Measurements from ENCODE around the gene RPTN.
"Not testable (repeated sequence)": the region's sequence is repeated elsewhere in the genome, so short reads cannot be mapped to it uniquely, and the experiment has no call there.

The RPTN gene

DNA sequence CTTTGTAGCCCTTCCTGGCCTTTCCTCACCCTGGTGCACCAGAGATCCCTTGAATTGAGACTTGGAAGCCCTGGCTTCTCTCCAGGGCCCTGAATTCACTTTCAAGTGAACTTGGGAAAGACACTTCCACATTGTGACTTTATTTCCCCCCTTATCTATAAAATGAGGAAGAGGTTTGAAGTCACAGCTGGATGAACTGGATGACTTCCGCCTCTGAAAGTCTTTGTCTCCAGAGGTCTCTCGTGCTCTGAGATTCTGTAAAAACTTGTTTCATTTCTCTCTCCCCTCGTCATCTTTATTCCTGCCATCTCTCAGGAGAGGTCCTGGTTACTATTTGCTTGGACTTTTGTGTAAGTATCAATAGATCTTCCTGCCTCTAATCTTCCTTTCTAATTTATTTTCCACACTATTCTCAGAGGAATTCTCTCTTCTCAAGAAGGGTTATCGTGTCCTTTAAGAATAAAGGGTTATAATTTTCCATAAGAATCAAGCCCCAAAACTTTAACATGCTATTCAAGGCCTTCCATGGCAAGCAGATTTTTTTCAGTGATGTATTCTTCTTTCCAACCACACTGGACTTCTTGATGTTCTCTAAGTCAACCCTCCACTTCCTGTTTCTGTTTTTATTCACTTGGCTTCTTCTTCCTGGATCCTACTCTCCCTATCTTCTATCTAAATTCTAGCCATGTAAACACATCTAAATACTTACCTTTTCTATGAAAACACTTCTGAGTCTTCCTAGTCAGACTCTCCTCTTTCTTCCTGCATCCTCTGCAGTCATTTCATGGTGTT lies 6.5 kb upstream of the RPTN start:
- no peak for DNase-seq

DNA sequence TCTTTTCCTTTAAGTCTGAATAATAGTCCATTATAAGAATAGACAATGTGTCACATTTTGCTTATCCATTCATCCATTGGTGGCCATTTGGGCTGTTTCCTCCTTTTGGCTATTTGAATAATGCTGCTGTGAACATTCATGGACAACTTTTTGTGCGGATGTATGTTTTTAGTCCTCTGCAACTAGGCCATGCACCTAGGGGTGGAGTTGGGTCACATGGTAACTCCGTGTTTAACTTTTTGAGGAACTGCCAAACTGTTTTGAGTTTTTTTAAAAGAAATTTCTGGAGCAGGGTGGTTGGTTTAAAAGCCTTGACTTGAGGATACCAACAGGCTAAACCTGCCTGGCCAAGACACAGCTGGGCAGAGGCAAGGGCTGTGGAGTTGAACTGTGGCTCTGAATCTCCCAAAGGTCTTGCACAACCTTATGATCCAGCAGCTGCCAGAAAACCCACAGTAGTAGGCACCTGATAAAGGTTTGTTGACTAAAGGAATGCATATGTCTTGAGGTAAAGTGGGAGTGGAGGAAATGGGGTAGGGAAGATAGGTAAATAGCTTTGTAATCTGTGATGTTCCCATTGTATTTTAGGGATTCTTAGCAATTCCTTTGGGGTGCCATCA lies 5.6 kb upstream of the RPTN start:
- DNase-seq, result no peak

- peak; percentile 26 for DNase-seq
Measured at GRCh38 chr1:152162792-152163463, 3.9 kb upstream of the RPTN start.

GRCh38 chr1:152160576-152160975 lies 1.5 kb upstream of the RPTN start:
- no peak for DNase-seq

GRCh38 chr1:152153996-152154395 lies 5.0 kb downstream of the RPTN start:
- DNase-seq, result no peak

GRCh38 chr1:152151646-152152045 lies 7.4 kb downstream of the RPTN start:
- no peak for DNase-seq

GRCh38 chr1:152148981-152149380 lies 10.0 kb downstream of the RPTN start:
- no peak for DNase-seq

- DNase-seq, result peak; percentile 12
Measured at GRCh38 chr1:152148051-152148450, 11.0 kb downstream of the RPTN start.

- DNase-seq, result no peak
Measured at GRCh38 chr1:152145769-152146168, 13.3 kb downstream of the RPTN start.

- not testable (repeated sequence) for DNase-seq
Measured at GRCh38 chr1:152144674-152145183, 14.3 kb downstream of the RPTN start.

DNA sequence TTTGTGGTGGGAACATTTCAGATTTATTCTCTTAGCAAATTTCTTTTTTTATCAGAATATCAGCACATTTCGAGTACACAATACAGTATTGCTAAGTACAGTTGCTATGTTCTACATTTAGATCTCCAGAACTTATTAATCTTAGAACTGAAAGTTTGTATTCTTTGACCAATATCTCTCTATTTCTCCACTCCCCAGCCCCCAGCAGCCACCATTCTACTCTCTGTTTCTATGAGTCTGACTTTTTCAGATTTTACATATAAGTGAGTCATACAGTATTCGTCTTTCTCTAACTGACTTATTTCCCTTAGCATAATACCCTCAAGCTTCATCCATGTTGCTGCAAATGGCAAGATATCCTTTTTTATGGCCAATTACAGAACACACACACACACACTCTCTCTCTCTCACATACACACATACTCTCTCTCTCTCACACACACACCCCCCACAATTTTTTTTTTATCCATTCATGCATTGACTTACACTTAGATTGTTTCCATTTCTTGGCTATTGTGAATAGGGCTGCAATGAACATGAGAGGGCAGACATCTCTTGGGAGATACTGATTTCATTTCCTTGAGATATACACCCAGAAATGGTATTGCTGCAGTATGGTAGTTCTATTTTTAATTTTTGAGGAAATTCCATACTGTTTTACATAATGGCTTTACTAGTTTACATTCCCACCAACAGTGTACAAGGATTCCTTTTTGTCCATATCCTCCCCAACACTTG lies 15.7 kb downstream of the RPTN start:
- DNase-seq, result no peak

DNA sequence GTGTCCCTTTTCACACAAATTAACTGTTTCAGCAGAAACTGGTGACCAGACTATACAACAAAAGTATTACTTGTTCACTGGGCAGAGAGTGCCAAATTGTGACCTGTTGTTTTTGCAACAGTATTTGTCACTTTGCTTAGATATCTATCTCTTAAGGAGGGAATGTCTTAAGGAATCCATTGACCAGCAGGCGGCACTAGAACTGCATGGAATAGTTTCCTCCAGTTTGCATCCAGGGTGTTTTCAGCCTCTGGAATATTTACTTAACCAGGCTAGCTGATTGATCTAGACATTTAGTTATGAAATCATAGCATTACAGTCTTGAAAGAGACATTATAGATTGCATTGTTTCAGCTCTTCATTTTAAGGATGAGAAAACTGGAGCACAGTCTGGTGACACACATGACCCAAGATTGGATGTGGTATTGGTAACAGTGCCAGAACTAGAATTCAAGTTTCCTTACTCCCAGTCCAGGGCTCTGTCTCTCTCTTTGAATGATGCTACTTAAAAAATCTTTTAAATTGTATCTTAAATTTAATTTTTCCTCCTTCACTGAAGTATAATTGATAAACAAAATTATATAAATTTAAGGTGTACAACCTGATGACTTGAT lies 16.9 kb downstream of the RPTN start:
- peak; percentile 80 for DNase-seq

DNA sequence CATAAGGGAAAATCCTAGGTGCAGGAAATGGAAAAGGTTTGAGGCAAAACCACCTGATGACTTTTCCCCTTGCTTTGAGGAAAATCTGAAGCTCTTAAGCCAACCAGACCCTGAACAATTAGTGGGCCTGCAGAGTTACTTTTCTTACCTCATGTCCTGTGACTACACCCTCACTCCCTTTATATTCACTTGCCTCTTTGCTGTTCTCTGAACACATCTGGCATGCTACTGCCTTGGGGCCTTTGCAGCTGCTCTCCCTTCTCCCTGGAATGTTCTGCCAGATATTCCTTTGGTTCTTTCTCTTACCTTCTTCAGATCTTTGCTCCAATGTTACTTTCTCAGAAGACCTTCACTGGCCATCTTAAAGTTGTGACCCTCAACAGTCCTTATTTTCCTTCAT lies 21.8 kb downstream of the RPTN start:
- DNase-seq, result no peak

GRCh38 chr1:152130186-152130585 lies 28.8 kb downstream of the RPTN start:
- DNase-seq, result no peak

DNA sequence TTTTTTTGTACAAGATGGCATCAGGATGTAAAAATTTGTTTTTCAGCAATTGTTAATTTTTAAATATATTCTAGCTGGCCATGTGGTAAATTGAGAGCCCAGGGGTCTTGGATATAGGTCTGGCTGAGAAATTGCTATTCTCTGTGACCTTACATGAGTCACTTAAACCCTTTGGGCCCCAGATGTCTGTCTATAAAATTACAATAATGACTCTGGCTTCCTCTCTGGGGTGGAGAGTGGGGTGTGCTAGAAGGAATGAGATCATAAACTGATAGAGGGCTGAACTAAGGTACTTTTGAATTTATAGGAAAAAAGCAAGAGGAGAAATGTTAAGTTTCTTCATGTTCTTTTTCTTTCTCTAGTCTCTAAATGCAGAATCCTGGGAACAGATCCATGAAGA lies 31.4 kb downstream of the RPTN start:
- no peak for DNase-seq

- no peak for DNase-seq
Measured at GRCh38 chr1:152125834-152126443, 33.1 kb downstream of the RPTN start.

DNA sequence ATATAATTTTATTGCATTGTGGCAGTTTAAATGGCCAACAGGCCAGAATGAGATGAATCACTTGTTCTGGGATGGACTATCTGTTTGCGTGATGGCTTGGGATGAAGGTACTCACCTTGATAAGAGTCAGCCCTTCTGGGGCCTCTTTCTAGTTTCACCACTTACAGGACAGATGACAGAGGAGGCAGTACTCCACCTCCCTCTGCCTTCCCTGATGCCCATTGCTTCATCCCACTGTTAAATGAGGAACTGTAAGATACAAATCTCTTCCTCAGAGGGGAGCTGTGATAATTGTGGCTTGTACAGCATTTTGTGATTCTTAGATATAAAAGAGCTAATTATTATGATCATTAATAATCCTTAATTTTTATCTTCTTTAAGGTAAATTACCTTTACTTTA lies 40.1 kb downstream of the RPTN start:
- no peak for DNase-seq

- DNase-seq, result no peak
Measured at GRCh38 chr1:152115344-152115743, 43.7 kb downstream of the RPTN start, which contains the start of gene TCHH. TCHH (minus strand) TSS chr1:152115444; CDS start chr1:152114080, 1,364 bp downstream.

GRCh38 chr1:152112885-152113432 lies 46.1 kb downstream of the RPTN start:
- DNase-seq, result no peak

DNA sequence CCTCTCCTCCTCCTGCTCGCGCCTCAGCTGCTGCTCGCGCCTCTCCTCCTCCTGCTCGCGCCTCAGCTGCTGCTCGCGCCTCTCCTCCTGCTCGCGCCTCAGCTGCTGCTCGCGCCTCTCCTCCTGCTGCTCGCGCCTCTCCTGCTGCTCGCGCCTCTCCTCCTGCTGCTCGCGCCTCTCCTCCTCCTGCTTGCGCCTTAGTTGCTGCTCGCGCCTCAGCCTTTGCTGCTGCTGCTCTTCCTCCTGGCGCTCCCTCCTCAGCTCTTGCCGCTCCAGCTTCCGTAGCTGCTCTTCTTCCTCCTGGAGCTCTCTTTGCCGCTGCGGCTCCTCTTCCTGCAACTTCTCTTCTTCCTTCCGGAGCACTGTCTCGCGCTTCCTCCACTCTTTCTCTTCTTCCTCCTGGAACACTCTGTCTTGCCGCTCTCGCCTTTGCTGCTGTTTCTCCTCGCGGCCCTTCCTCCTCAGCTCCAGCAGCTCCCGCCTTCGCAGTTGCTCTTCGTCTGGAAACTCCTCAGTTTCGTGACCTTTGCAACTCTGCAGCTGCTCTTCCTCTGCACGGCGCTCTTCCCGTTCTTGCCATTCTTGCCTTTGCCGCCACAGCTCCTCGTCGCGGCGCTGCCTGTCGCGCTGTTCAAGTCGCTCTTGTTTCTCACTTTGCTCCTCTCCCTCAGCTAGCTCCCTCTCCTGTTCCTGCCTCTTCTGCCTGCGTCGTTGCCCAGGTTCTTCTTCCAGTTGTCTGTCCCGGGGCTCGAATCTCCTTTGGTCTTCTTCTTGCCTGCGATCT lies 46.7 kb downstream of the RPTN start:
- peak; percentile 73 for DNase-seq

DNA sequence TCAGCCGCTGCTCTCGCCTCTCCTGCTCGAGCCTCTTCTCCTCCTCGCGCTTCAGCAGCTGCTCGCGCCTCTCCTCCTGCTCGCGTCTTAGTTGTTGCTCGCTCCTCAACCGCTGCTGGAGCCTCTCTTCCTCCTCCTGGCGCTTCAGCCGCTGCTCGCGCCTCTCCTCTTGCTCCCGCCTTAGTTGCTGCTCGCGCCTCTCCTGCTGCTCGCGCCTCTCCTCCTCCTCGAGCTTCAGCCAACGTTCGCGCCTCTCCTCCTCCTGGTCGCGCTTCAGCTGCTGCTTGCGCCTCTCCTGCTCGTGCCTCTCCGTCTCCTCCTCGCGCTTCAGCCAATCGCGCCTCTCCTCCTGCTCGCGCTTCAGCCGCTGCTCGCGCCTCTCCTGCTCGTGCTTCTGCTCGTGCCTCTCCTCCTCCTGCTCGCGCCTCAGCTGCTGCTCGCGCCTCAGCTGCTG lies 47.5 kb downstream of the RPTN start:
- peak; percentile 90 for DNase-seq

All from DMS53 (cell line).